OCI-LY7 (cell line): ENCODE data around the gene AGFG1. TPM values are rescaled to one million over a fixed set of nuclear protein-coding genes. Genes with fewer than 3 reads are reported as not detected.

Experiments used
- BruUV-seq: library from RNA; stranded (reverse); fragments of 400-500 nt; replicated peaks from 2 replicates; lab custom pipeline; 2021; lab: Mats Ljungman, UMichigan
- CTCF ChIA-PET: fragments of 300-600 bp; sonication (Branson Sonifier 250); formaldehyde crosslinking; loops from one replicate; lab custom pipeline; 2022; ENCODE audit warnings: antibody characterized with exemption; ENCODE audit not compliant: unreplicated experiment; lab: Charles Lee
- POLR2A ChIA-PET: fragments of 300-600 bp; sonication (Branson Sonifier 250); formaldehyde crosslinking; loops from one replicate; lab custom pipeline; 2022; ENCODE audit warnings: antibody characterized with exemption; lab: Charles Lee
- DNase-seq: peaks from one replicate; pipeline ENCODE4 v3.0.0-alpha.2; 2015; ENCODE audit warnings: low spot score
- H2AFZ ChIP-seq: fragments of 200-600 bp; sonication (generic), shearing (Covaris generic); 2 replicates; pipeline ENCODE4 v1.6.1; 2014; ENCODE audit warnings: mild to moderate bottlenecking, antibody characterized with exemption, low read length, moderate library complexity
- H3K27ac ChIP-seq: fragments of 200-600 bp; sonication (generic); 2 replicates; pipeline ENCODE4 v1.5.1; 2014; ENCODE audit warnings: mixed run types, low read depth, mild to moderate bottlenecking, moderate library complexity, low read length, inconsistent platforms; ENCODE audit not compliant: poor library complexity, severe bottlenecking
- H3K36me3 ChIP-seq: fragments of 200-600 bp; sonication (generic); 2 replicates; pipeline ENCODE4 v1.6.1; 2014; ENCODE audit warnings: mild to moderate bottlenecking, antibody characterized with exemption, low read length, moderate library complexity, mixed read lengths; ENCODE audit not compliant: insufficient read depth
- H3K4me1 ChIP-seq: fragments of 200-600 bp; sonication (generic); 2 replicates; pipeline ENCODE4 v1.5.1; 2014; ENCODE audit warnings: mild to moderate bottlenecking, low read length; ENCODE audit not compliant: insufficient read depth, poor library complexity, severe bottlenecking
- H3K4me2 ChIP-seq: fragments of 200-600 bp; sonication (generic); 2 replicates; pipeline ENCODE4 v1.6.1; 2014; ENCODE audit warnings: mild to moderate bottlenecking, low read length
- H3K4me3 ChIP-seq: fragments of 200-600 bp; sonication (generic); 2 replicates; pipeline ENCODE4 v1.5.1; 2014; ENCODE audit warnings: mild to moderate bottlenecking, low read depth, low read length; ENCODE audit not compliant: poor library complexity, severe bottlenecking
- H3K79me2 ChIP-seq: fragments of 200-600 bp; sonication (generic); 2 replicates; pipeline ENCODE4 v1.6.1; 2016; ENCODE audit warnings: low read depth, mild to moderate bottlenecking, low read length, moderate library complexity, mixed read lengths; ENCODE audit not compliant: insufficient read depth
- H3K9me2 ChIP-seq: fragments of 200-600 bp; sonication (generic); 2 replicates; pipeline ENCODE4 v1.6.1; 2016; ENCODE audit warnings: mild to moderate bottlenecking, low read length, mixed read lengths; ENCODE audit not compliant: insufficient read depth
- H3K9me3 ChIP-seq: fragments of 200-600 bp; sonication (generic); 2 replicates; pipeline ENCODE4 v1.6.1; 2014; ENCODE audit warnings: mild to moderate bottlenecking, mixed run types, low read length, mixed read lengths
- H4K20me1 ChIP-seq: fragments of 200-600 bp; sonication (generic); 2 replicates; pipeline ENCODE4 v1.6.1; 2014; ENCODE audit warnings: mild to moderate bottlenecking, antibody characterized with exemption, low read length, moderate library complexity, mixed read lengths; ENCODE audit not compliant: insufficient read depth
- CTCF ChIP-seq: fragments of 200-600 bp; sonication (generic); conservative IDR thresholded peaks from 2 replicates; pipeline ENCODE4 v1.5.1; 2014; ENCODE audit warnings: mild to moderate bottlenecking, antibody characterized with exemption, low read length, moderate library complexity, mixed read lengths
- EZH2phosphoT487 ChIP-seq: fragments of 200-600 bp; sonication (generic); IDR thresholded peaks from 2 replicates; pipeline ENCODE4 v1.6.1; 2018; ENCODE audit warnings: low read depth, borderline replicate concordance, mild to moderate bottlenecking, mixed run types, antibody characterized with exemption, low read length, moderate library complexity, mixed read lengths
- intact Hi-C: fragments of 100-400 bp; cut with micrococcal nuclease; formaldehyde crosslinking; loops from one replicate; pipeline ENCODE4 v1.10.0; 2022; ENCODE audit not compliant: unreplicated experiment
- total RNA-seq, 2 experiments: library from RNA; depleted of rRNA in 1 of 2; stranded (reverse); fragments of >200 nt in 1 of 2; shearing (Covaris generic) in 1 of 2; gene quantifications; 2 replicates each; pipeline ENCODE4 v1.2.3, GENCODE V29; 2014 to 2022

The AGFG1 gene
- total RNA-seq, 2 experiments from 2014 or later = 37.6 to 65.4 TPM

DNA sequence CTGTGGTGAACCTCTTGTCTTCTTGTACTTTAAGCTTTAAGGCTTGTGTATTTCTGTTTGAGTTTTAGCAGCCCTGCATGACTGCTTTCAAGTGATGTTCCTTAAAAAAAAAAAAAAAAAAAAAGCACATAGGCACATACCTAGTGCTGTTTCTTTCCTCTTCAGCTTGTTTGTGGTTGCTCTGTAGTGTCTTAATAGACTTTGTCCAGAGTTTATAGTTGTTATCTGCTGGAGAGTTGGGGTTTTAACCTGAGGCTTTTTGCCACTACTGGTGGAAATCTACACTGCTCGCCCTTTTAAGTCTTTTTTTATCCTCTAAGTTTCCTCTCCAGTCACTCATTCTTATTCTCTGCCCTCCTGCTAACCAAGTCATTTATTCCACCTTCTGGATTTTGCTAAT lies 34.5 kb downstream of the AGFG1 start:
- no peak overlapping the region for H3K27ac ChIP-seq
- TF ChIP-seq CTCF (no peak), EZH2phosphoT487 (no peak)
- no peaks in the 10 kb centered on the region for H3K9me3 ChIP-seq
- peaks cover 83% of the 10 kb centered on the region for H3K79me2 ChIP-seq
- no peak overlapping the region for H2AFZ ChIP-seq
- H3K9me2 ChIP-seq = no peaks in the 10 kb centered on the region
- peaks cover 4% of the 10 kb centered on the region; the same call in 1 of the 2 replicates for H3K36me3 ChIP-seq
- peaks cover 33% of the 10 kb centered on the region for H4K20me1 ChIP-seq
- ChIA-PET CTCF (no interaction called here), POLR2A (interaction anchor here (0.6 to 1.3 kb wide), 2 partner anchors 30 to 169 kb away, joined by 3 to 4 read pairs; no protein-coding TSS in a partner anchor)
- no peak for DNase-seq
- intact Hi-C loops = no loop called here
- no peak overlapping the region for H3K4me3 ChIP-seq
- BruUV-seq = no TSS peak
- H3K4me1 ChIP-seq = no peaks in the 10 kb centered on the region
- H3K4me2 ChIP-seq = no peak overlapping the region

DNA sequence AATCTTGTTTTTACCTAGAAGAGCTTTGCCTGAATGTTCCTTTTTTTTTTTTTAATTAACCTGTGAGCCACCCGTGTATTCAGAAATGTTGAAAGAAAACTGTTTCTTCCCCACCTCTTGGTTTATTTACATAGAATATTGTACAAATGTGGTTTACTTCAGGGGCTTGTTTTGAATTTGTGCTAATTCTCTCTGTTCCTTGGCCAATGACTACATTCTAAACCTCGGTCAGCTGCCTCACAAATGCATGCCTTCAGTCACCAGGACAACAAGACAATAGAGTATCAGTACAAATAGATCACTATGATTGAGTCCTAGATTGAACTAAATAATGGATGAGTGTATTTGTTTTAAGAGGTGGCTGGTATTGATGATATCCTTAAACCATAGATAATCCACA lies 36.0 kb downstream of the AGFG1 start:
- Histone ChIP-seq H3K4me1 (no peaks in the 10 kb centered on the region), H3K4me3 (no peak overlapping the region), H2AFZ (no peak overlapping the region), H3K9me3 (no peaks in the 10 kb centered on the region), H3K36me3 (no peaks in the 10 kb centered on the region), H3K79me2 (peaks cover 97% of the 10 kb centered on the region), H3K4me2 (no peak overlapping the region), H3K27ac (no peak overlapping the region), H4K20me1 (peaks cover 47% of the 10 kb centered on the region), H3K9me2 (no peaks in the 10 kb centered on the region)
- no peak for TF ChIP-seq CTCF
- no peak for TF ChIP-seq EZH2phosphoT487
- POLR2A ChIA-PET = interaction anchor here (0.8 to 1.9 kb wide), 5 partner anchors 12 to 34 kb away, joined by 3 to 6 read pairs (median 3); no protein-coding TSS in a partner anchor
- intact Hi-C loops = no loop called here
- DNase-seq = no peak
- CTCF ChIA-PET = no interaction called here
- no TSS peak for BruUV-seq

GRCh38 chr2:227509076-227509475 lies 37.1 kb downstream of the AGFG1 start:
- no peaks in the 10 kb centered on the region for H3K36me3 ChIP-seq
- H3K27ac ChIP-seq = no peak overlapping the region
- BruUV-seq = no TSS peak
- peaks cover 95% of the 10 kb centered on the region for H3K79me2 ChIP-seq
- no peaks in the 10 kb centered on the region for H3K4me1 ChIP-seq
- DNase-seq = no peak
- H3K4me3 ChIP-seq = no peak overlapping the region
- no peak overlapping the region for H2AFZ ChIP-seq
- no peak overlapping the region for H3K4me2 ChIP-seq
- intact Hi-C loops = no loop called here
- no peaks in the 10 kb centered on the region for H3K9me2 ChIP-seq
- CTCF ChIA-PET = no interaction called here
- TF ChIP-seq EZH2phosphoT487 (no peak), CTCF (no peak)
- H4K20me1 ChIP-seq = peaks cover 52% of the 10 kb centered on the region
- no peaks in the 10 kb centered on the region for H3K9me3 ChIP-seq
- POLR2A ChIA-PET = interaction anchor here (0.7 to 1.9 kb wide), 4 partner anchors 14 to 35 kb away, joined by 3 to 6 read pairs (median 4); no protein-coding TSS in a partner anchor
